Neural cell (in vitro differentiated cells): ENCODE measurements around the gene CNTNAP2. TPM values are rescaled to one million over a fixed set of nuclear protein-coding genes. Genes with fewer than 3 reads are reported as not detected.

ENCODE experiments used
- H2AFZ ChIP-seq: fragments of 200-600, 300-800 bp; sonication (generic), shearing (Covaris generic); 2 replicates; pipeline ENCODE4 v1.6.0; 2014; ENCODE audit warnings: low read depth, mild to moderate bottlenecking, antibody characterized with exemption, low read length, moderate library complexity
- H3F3A ChIP-seq: fragments of 200-600 bp; shearing (Covaris generic); 2 replicates; pipeline ENCODE4 v1.6.1; 2016; ENCODE audit warnings: mild to moderate bottlenecking, moderate library complexity, mixed read lengths, antibody characterized with exemption, low read length; ENCODE audit not compliant: insufficient read depth, poor library complexity, severe bottlenecking
- H3K27ac ChIP-seq: fragments of 200-600, 300-800 bp; sonication (generic), shearing (Covaris generic); 2 replicates; pipeline ENCODE4 v1.5.1; 2014; ENCODE audit warnings: mild to moderate bottlenecking, low read length, moderate library complexity
- H3K27me3 ChIP-seq: fragments of 300-800, 200-600 bp; sonication (generic), shearing (Covaris generic); 2 replicates; pipeline ENCODE4 v1.6.0; 2014; ENCODE audit warnings: mild to moderate bottlenecking, low read depth, low read length, moderate library complexity; ENCODE audit not compliant: insufficient read depth
- H3K36me3 ChIP-seq: fragments of 300-800, 200-600 bp; sonication (generic), shearing (Covaris generic); 2 replicates; pipeline ENCODE4 v1.5.1; 2014; ENCODE audit warnings: mild to moderate bottlenecking, antibody characterized with exemption, low read length, moderate library complexity; ENCODE audit not compliant: insufficient read depth
- H3K4me2 ChIP-seq: fragments of 300-800, 200-600 bp; sonication (generic), shearing (Covaris generic); 2 replicates; pipeline ENCODE4 v1.6.0; 2014; ENCODE audit warnings: mild to moderate bottlenecking, low read length
- H3K4me3 ChIP-seq: fragments of 300-800, 200-600 bp; sonication (generic), shearing (Covaris generic); 2 replicates; pipeline ENCODE4 v1.5.1; 2014; ENCODE audit warnings: mild to moderate bottlenecking, low read length, moderate library complexity
- H3K79me2 ChIP-seq: fragments of 200-600 bp; shearing (Covaris generic); replicated peaks from 2 replicates; pipeline ENCODE4 v1.6.0; 2014; ENCODE audit warnings: mild to moderate bottlenecking, low read length, moderate library complexity; ENCODE audit not compliant: insufficient read depth
- H3K9ac ChIP-seq: fragments of 300-800, 200-600 bp; sonication (generic), shearing (Covaris generic); 2 replicates; pipeline ENCODE4 v1.6.1; 2016; ENCODE audit warnings: mild to moderate bottlenecking, low read length, mixed read lengths
- H3K9me2 ChIP-seq: fragments of 200-600 bp; shearing (Covaris generic); 2 replicates; pipeline ENCODE4 v1.6.1; 2016; ENCODE audit warnings: mild to moderate bottlenecking, low read length, mixed read lengths; ENCODE audit not compliant: insufficient read depth
- H3K9me3 ChIP-seq: fragments of 200-600, 300-800 bp; sonication (generic), shearing (Covaris generic); 2 replicates; pipeline ENCODE4 v1.6.1; 2016; ENCODE audit warnings: mild to moderate bottlenecking, mixed run types, low read length, moderate library complexity, mixed read lengths
- H4K20me1 ChIP-seq: fragments of 200-600 bp; shearing (Covaris generic); 2 replicates; pipeline ENCODE4 v1.6.1; 2016; ENCODE audit warnings: mild to moderate bottlenecking, mixed run types; ENCODE audit not compliant: insufficient read depth
- EP300 ChIP-seq: fragments of 450-650 bp; conservative IDR thresholded peaks from 2 replicates; pipeline ENCODE4 v1.6.1; 2014; ENCODE audit warnings: antibody characterized with exemption, mild to moderate bottlenecking, moderate library complexity; ENCODE audit not compliant: poor library complexity, severe bottlenecking
- EZH2 ChIP-seq: fragments of 200-600, 300-800 bp; shearing (Covaris generic), sonication (generic); IDR thresholded peaks from 2 replicates; pipeline ENCODE4 v1.6.1; 2014; ENCODE audit warnings: antibody characterized with exemption, low read length, borderline replicate concordance, mild to moderate bottlenecking; ENCODE audit not compliant: insufficient read depth, poor library complexity, severe bottlenecking
- MXI1 ChIP-seq: fragments of 450-650 bp; conservative IDR thresholded peaks from 2 replicates; pipeline ENCODE4 v1.6.1; 2014; ENCODE audit warnings: antibody characterized with exemption, mild to moderate bottlenecking; ENCODE audit not compliant: poor library complexity, severe bottlenecking
- POLR2AphosphoS5 ChIP-seq: IDR thresholded peaks from 2 replicates; pipeline ENCODE4 v1.6.1; 2012
- RAD21 ChIP-seq: fragments of 450-650 bp; conservative IDR thresholded peaks from 2 replicates; pipeline ENCODE4 v1.6.1; 2014; ENCODE audit warnings: antibody characterized with exemption, mild to moderate bottlenecking, moderate library complexity
- SMC3 ChIP-seq: fragments of 450-650 bp; conservative IDR thresholded peaks from 2 replicates; pipeline ENCODE4 v1.6.1; 2014; ENCODE audit warnings: antibody characterized with exemption, mild to moderate bottlenecking, moderate library complexity; ENCODE audit not compliant: poor library complexity
- TAF1 ChIP-seq: IDR thresholded peaks from 2 replicates; pipeline ENCODE4 v1.6.1; 2012; ENCODE audit warnings: low read depth
- polyA plus RNA-seq: library from polyadenylated mRNA; depleted of rRNA; stranded (reverse); fragments of >200 nt; gene quantifications from 2 replicates; pipeline ENCODE4 v1.2.3, GENCODE V29; 2014
- TF ChIP-seq, protein P1 (sequence below): fragments of 450-650 bp; IDR thresholded peaks from 2 replicates; pipeline ENCODE4 v1.5.1; 2014; ENCODE audit warnings: antibody characterized with exemption, mild to moderate bottlenecking, moderate library complexity; ENCODE audit not compliant: poor library complexity, severe bottlenecking
- TF ChIP-seq, protein P2 (sequence below): IDR thresholded peaks from 2 replicates; pipeline ENCODE4 v1.6.1; 2012; ENCODE audit warnings: borderline replicate concordance

Gene CNTNAP2
- polyA plus RNA-seq, 1 donor from 2014 or later = 276 TPM

- Histone ChIP-seq H3K4me2 (no peak overlapping the region), H3K4me3 (no peak overlapping the region), H3K9me3 (no peaks in the 10 kb centered on the region), H3K9me2 (no peaks in the 10 kb centered on the region), H3F3A (no peaks in the 10 kb centered on the region), H4K20me1 (no peaks in the 10 kb centered on the region), H3K79me2 (no peaks in the 10 kb centered on the region), H3K27ac (no peak overlapping the region), H3K27me3 (no peaks in the 10 kb centered on the region), H2AFZ (no peak overlapping the region), H3K36me3 (no peaks in the 10 kb centered on the region), H3K9ac (no peak overlapping the region)
- TF ChIP-seq, protein P1, sequence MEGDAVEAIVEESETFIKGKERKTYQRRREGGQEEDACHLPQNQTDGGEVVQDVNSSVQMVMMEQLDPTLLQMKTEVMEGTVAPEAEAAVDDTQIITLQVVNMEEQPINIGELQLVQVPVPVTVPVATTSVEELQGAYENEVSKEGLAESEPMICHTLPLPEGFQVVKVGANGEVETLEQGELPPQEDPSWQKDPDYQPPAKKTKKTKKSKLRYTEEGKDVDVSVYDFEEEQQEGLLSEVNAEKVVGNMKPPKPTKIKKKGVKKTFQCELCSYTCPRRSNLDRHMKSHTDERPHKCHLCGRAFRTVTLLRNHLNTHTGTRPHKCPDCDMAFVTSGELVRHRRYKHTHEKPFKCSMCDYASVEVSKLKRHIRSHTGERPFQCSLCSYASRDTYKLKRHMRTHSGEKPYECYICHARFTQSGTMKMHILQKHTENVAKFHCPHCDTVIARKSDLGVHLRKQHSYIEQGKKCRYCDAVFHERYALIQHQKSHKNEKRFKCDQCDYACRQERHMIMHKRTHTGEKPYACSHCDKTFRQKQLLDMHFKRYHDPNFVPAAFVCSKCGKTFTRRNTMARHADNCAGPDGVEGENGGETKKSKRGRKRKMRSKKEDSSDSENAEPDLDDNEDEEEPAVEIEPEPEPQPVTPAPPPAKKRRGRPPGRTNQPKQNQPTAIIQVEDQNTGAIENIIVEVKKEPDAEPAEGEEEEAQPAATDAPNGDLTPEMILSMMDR = no peak
- TF ChIP-seq, protein P2, sequence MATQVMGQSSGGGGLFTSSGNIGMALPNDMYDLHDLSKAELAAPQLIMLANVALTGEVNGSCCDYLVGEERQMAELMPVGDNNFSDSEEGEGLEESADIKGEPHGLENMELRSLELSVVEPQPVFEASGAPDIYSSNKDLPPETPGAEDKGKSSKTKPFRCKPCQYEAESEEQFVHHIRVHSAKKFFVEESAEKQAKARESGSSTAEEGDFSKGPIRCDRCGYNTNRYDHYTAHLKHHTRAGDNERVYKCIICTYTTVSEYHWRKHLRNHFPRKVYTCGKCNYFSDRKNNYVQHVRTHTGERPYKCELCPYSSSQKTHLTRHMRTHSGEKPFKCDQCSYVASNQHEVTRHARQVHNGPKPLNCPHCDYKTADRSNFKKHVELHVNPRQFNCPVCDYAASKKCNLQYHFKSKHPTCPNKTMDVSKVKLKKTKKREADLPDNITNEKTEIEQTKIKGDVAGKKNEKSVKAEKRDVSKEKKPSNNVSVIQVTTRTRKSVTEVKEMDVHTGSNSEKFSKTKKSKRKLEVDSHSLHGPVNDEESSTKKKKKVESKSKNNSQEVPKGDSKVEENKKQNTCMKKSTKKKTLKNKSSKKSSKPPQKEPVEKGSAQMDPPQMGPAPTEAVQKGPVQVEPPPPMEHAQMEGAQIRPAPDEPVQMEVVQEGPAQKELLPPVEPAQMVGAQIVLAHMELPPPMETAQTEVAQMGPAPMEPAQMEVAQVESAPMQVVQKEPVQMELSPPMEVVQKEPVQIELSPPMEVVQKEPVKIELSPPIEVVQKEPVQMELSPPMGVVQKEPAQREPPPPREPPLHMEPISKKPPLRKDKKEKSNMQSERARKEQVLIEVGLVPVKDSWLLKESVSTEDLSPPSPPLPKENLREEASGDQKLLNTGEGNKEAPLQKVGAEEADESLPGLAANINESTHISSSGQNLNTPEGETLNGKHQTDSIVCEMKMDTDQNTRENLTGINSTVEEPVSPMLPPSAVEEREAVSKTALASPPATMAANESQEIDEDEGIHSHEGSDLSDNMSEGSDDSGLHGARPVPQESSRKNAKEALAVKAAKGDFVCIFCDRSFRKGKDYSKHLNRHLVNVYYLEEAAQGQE = no peak
- TF ChIP-seq MXI1 = no peak
- TF ChIP-seq EP300 = no peak
- no peak for TF ChIP-seq TAF1
- no peak for TF ChIP-seq SMC3
- no peak for TF ChIP-seq RAD21
- no peak for TF ChIP-seq EZH2
- no peak for TF ChIP-seq POLR2AphosphoS5
Measured at GRCh38 chr7:146698995-146699610, 582.5 kb downstream of the CNTNAP2 start.

DNA sequence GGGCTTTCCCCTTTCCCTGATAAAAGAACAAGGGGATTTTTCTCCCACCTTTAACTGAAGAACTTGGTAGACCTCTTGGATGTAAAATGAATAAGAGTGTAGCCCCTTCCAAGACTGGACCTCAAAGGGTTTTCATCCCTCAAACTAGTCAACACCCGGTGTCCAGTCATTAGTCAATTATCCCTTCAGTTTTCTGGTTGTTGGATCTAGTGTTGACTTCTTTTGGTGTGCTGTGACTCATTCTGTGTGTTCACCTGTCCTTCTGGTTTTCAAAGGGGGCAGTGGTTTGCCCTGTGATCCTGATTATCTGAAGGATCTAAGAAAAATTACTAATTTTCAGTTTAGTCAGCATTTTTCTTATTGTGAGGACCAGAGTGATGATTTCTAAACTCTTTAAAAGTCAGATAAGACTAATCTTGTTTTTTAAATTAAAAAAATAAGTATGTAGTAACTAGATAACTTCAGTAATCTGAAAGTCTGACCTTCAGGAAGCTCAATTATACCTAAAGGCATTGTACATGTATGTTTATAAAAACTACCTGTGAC lies 583.5 kb downstream of the CNTNAP2 start:
- Histone ChIP-seq H3K4me3 (no peak overlapping the region), H3K36me3 (no peaks in the 10 kb centered on the region)
- TF ChIP-seq POLR2AphosphoS5 (no peak), SMC3 (no peak), EP300 (no peak), MXI1 (no peak), RAD21 (no peak), TAF1 (no peak), EZH2 (no peak)
- TF ChIP-seq, protein P1 = no peak
- TF ChIP-seq, protein P2 = no peak

More for the DNA sequence above, 583.5 kb downstream of the CNTNAP2 start:
- Histone ChIP-seq H3K27me3 (no peaks in the 10 kb centered on the region), H3K79me2 (no peaks in the 10 kb centered on the region), H3K27ac (no peak overlapping the region), H3K9ac (no peak overlapping the region), H3F3A (no peaks in the 10 kb centered on the region), H3K4me2 (no peak overlapping the region), H3K9me3 (no peaks in the 10 kb centered on the region), H3K9me2 (no peaks in the 10 kb centered on the region), H2AFZ (no peak overlapping the region), H4K20me1 (no peaks in the 10 kb centered on the region)
